Fibroblast of skin of scalp (primary cell): ENCODE data around the gene PAN3.
"Not testable (repeated sequence)": the region's sequence is repeated elsewhere in the genome, so short reads cannot be mapped to it uniquely, and the experiment has no call there.

Experiments used
- DNase-seq: peaks from one replicate; pipeline ENCODE4 v3.0.0-alpha.2; 2013

PAN3 gene

GRCh38 chr13:28138756-28139470, 568 bp downstream of the PAN3 start:
- DNase-seq, result peak; percentile 89

DNA sequence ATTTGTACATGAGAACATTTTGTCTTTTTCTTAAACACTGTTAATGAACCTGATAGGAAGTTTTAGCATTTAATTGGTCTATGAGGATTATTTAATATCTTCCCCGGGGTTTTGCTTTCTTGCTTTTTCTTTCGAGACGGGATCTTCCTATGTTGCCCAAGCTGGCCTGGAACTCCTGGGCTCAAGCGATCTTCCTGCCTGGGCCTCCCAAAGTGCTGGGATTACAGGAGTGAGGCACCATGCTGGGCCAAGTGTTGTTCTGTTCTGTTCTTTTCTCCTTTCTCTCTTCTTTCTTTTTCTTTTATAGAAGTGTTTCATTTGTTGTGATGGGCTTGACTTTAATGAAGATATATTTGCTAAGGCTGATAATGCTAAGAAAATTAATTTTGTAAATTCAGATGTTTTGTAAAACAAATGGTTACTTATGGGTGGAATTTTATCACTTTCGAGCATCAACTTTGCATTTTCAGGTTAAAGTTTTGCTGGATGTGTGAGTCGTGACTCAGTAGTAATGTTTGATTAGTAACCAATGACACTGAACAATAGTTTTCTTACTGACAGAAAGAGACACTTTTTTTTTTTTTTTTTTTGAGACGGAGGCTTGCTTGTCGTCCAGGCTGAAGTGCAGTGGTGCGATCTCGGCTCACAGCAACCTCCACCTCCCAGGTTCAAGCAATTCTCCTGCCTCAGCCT, 2.2 kb downstream of the PAN3 start:
- DNase-seq, result no peak

DNA sequence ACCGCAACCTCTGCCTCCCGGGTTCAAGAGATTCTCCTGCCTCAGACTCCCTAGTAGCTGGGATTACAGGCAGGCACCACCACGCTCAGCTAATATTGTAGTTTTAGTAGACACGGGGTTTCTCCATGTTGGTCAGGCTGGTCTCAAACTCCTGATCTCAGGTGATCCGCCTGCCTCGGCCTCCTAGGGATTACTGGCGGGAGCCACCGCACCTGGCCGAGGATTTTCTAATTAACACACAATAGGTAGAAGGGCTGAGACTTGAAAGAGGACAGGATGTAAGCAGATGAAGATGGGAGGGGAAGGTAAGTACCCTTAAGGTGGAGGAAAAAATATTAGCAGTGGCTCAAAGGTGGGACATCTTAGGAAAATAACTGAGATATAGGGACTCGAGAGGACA, 3.2 kb downstream of the PAN3 start:
- not testable (repeated sequence) for DNase-seq

DNA sequence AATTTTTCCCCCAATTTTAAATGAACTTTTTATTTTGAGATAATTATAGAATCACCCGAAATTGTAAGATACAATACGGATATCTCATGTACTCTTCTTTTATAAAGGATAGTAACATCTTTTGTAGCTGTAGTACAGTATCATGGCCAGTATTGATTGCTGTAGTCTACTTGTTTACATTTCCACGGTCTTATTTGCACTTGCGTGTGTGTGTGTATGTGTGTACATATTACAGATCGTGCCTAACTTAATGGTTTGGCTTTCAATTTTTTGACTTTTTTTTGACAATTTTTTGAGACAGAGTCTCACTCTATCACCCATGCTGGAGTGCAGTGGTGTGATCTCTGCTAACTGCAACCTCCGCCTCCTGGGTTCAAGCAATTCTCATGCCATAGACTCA, 6.7 kb downstream of the PAN3 start:
- no peak for DNase-seq

- DNase-seq, result peak; percentile 5
Measured at GRCh38 chr13:28147495-28147894, 9.2 kb downstream of the PAN3 start.

GRCh38 chr13:28159057-28159456, 20.7 kb downstream of the PAN3 start:
- no peak for DNase-seq

GRCh38 chr13:28161370-28161769, 23.0 kb downstream of the PAN3 start:
- peak; percentile 66 for DNase-seq

DNA sequence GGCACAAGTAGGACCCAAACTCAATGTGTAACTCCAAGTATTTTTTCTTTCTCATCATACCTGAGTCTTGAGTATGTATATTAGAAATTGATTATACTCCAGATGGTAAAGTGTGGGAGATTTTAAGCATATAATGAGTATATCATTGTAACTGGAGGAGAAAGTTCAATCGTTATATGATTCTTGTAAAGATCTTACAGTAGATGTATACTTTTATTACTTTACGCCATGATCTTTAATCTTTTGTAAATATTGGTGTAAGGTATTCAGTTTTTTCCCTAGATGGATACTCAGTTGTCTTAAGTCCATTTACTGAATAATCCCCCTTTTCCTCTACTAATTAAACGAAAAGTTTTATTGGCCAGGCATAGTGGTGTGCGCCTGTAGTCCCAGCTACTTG, 25.2 kb downstream of the PAN3 start:
- no peak for DNase-seq

DNA sequence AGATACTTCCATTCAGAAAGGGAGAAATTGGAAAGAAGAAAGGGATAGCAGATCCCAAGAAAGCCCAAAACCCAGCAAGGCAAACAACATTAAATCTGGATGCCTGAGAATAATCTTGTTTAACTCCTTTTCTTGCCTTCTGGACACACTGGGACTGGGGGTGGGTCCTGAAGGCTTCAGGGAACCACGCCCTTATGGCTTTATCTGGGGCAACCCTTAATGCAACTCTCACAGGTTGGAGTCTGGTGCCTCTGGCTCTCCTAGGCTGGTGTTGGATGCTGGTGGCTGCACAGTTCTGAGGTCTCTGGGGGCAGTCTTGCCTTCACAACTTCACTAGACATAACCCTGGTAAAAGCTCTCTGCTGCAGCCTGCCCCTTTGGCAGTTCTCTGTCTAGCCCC, 27.9 kb downstream of the PAN3 start:
- no peak for DNase-seq

DNA sequence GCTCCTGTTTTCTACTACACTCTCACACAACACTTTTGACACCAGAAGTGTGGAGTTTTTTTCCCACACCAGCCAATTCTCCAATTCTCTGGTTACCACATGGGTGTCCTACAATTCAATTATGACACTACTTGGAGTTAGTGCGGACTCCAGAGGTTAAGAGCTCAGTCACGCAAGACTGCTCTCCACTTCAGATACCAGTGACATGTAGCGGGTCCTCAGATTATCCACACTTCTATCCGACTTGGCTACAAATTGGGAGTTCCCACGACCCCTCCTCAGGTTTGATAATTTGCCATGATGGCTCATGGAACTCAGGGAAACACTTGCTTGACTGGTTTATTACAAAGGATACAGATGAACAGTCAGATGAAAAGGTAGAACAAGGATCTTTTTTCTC, 32.9 kb downstream of the PAN3 start:
- DNase-seq, result no peak

DNA sequence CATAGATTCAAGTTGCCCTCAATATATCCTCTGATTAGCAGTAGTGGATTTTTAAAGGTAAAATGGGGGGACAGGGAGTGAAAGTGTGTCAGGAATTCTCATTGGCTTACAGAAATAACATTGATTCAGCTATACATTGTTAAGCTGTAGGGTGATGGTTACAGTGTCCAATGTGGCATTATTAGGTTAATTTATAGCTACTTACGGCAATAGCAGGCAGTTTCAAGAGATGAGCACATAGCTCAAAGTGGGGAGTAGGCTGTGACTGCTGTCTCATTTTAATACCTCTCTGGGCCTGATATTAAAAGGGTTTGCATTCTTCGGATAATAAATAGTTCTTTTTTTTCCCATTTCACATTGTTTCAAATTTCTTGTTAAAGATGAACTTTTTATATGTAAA, 34.6 kb downstream of the PAN3 start:
- no peak for DNase-seq

DNA sequence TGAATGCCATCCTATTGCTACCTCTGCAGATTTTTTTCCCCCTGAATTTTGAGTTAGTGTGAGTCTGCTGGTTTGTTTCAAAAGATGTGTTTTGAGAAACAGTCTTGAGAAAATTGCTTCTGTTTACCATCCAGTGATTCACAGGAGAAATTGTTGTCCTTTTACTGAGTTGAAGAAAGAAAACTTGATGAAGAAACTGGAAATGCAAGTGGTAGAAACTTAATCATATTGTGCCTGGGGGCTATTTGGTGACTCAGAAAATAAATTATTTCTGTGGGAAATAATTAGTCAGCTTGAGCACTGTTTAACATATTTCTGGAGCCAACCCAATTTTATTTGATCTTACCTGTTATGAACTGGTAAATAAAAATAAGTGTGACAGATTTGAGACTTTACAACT, 35.4 kb downstream of the PAN3 start:
- no peak for DNase-seq

DNA sequence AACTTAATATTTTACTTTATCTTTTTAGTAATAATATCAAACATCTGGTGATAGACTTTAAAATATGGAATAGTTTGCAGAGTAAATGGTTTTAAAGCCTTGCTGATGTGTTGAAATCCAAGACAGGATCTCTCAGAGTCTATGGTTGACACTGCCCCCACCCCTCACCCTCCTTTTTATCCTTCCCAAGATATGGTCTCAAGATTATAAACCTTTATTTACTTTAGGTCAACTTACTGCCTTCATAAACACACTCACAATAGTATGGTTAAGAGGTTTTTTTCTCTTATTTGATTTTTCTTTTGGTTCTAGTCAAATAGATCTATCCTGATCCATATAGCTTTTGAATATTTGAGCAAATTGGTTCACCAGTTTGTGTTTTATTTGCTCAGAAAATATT, 39.0 kb downstream of the PAN3 start:
- no peak for DNase-seq

DNA sequence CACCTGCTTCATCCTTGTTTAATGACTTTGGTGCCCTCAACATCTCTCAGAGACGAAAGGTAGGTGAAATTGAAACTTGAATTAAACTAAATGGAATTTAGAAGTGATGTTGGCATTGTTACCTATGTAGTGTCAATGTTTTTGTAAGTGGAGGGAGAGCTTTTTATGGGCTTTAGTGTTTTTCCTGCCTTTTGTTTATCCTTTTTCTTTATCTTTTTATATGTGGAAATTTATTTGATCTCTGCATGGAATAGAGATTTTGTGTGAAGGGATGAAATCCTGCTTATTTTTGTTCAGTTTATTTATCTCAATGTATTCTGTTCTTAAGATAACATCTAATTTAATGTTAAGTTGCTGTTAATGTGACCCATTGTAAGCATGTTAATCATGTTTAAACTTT, 39.5 kb downstream of the PAN3 start:
- DNase-seq, result no peak

GRCh38 chr13:28179974-28180373, 41.6 kb downstream of the PAN3 start:
- DNase-seq, result no peak

DNA sequence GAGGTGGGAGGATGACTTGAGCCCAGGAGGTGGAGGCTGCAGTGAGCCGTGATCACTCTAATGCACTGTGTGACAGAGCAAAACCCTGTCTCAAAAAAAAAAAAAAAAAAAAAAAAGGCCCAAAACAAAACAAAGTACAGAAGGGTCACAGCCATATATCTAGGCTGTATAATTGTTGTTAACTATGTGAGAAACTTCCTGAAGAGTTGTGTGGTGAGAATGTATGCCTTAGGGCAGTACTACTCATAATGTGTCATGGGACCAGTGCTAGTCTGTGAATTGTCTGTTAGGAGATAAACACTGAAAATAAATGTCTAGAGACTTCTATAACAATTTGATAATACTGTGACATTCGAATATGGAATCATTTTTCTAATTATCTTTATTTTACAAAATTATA, 43.1 kb downstream of the PAN3 start:
- peak; percentile 57 for DNase-seq

GRCh38 chr13:28185256-28185655, 46.9 kb downstream of the PAN3 start:
- no peak for DNase-seq

- no peak for DNase-seq
Measured at GRCh38 chr13:28199089-28199488, 60.7 kb downstream of the PAN3 start.

- no peak for DNase-seq
Measured at GRCh38 chr13:28204043-28204442, 65.7 kb downstream of the PAN3 start.

DNA sequence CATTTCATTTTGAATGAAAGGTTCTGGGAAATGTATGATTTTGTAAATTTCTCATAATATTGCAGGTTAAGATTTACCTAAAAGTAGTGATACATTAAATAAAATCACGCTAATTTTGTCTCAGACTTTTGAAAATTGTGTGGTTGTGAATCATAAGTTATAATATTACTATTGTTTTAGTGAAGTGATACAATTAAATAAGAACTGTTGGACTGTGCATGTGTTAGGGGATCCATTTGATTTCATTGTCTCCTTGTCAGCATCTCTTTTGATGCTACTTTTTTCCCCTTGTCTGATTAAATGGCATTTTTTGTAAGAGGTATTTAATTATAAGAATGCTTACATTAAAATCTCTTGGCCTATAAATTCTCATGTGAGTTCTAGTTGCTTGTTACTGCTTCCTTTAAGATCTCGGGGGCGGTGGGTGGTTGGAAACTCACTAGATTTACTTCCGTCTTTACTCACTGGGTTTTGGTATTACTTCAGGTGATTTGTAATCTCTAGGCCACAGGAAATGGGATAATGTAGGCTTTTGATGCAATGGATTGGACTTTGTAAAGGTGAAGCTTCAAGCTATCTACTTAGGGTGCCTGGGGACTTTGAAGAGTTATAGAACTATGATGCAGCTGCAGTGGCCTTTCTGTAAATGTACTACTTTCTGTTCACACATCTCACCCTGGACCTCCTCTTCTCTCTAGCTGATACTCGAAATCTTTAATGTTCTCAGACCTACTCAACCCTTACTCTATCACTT, 66.5 kb downstream of the PAN3 start:
- no peak for DNase-seq

DNA sequence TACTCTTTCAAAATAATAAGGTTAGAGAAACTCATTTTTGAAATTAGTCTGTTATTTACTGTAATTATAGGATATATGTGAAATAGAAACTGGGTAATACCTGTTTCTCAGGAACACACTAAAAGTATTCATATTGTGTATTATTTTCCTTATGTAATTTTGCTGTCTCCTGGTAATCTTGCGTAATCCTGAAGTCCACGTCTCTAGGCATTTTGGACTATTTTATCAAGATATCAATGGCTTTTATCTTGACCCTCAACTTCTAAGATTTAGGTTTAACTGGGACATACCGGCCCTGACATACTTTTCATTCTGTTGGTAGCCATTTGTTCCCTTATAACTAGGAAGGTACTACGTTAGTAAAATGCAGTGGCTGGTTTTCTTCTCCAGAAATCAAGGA, 80.3 kb downstream of the PAN3 start:
- DNase-seq, result no peak

DNA sequence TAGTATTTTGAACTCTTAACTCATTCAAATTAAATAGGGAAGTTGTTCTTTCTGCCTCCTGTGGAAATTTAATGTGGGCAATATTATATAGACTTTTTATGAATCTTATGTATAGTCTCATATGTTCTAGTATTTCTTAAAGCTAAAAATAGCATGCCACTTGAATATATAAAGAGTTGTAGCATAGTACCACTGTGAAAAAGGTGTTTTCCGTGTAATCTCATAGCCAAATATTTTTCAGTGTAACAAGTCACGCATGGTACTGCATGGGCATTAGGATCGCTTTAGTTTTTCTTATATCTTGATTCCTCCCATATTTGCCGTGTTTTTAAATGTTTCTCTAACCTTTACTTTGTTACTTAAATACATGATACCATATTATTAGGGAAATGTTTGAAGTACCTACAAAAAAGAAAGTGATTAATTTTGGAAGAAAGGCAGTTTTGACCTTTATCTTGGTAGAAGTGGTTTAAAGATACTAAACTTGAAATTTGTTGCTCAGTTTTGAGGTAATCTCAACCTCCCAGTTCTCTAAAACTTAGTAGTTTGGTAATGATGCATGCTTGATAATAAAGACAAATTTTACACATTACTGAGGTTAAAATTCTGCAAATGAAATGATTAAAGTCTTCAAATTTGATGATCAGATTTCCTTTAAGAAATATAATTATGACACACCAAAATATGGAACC, 81.2 kb downstream of the PAN3 start:
- no peak for DNase-seq

GRCh38 chr13:28220166-28220565, 81.8 kb downstream of the PAN3 start:
- DNase-seq, result peak; percentile 25
